HEK293T (cell line): ENCODE data around the gene PUDP.
"Not testable (repeated sequence)": the region's sequence is repeated elsewhere in the genome, so short reads cannot be mapped to it uniquely, and the experiment has no call there.

Experiments
- CTCF ChIA-PET: fragments of 350-600 bp; formaldehyde crosslinking; extraction: SDS; loops from one replicate; lab custom pipeline; 2021; ENCODE audit warnings: antibody characterized with exemption, inconsistent platforms; lab: Yijun Ruan, JAX
- POLR2A ChIA-PET: fragments of 350-600 bp; formaldehyde crosslinking; extraction: SDS; loops from one replicate; lab custom pipeline; 2020; ENCODE audit warnings: antibody characterized with exemption, inconsistent platforms; lab: Yijun Ruan, JAX
- DNase-seq: peaks from one replicate; pipeline ENCODE4 v3.0.0; 2012; ENCODE audit warnings: mixed read lengths; ENCODE audit errors: extremely low spot score
- ARNT ChIP-seq: fragments of 450-650 bp; IDR thresholded peaks from 2 replicates; pipeline ENCODE4 v1.6.1; 2017; ENCODE audit warnings: mild to moderate bottlenecking
- BHLHE40 ChIP-seq: fragments of 450-650 bp; IDR thresholded peaks from 2 replicates; pipeline ENCODE4 v1.6.1; 2016; ENCODE audit warnings: mild to moderate bottlenecking, moderate library complexity, borderline replicate concordance
- CTBP1 ChIP-seq: fragments of 450-650 bp; IDR thresholded peaks from 2 replicates; pipeline ENCODE4 v1.6.1; 2016; ENCODE audit warnings: borderline replicate concordance
- ELF4 ChIP-seq: fragments of 450-650 bp; IDR thresholded peaks from 2 replicates; pipeline ENCODE4 v1.6.1; 2017; ENCODE audit warnings: antibody characterized with exemption
- FOXA1 ChIP-seq: fragments of 450-650 bp; IDR thresholded peaks from 2 replicates; pipeline ENCODE4 v1.6.1; 2016; ENCODE audit warnings: mild to moderate bottlenecking
- FOXK2 ChIP-seq: fragments of 450-650 bp; IDR thresholded peaks from 2 replicates; pipeline ENCODE4 v1.6.1; 2016; ENCODE audit warnings: mild to moderate bottlenecking
- FOXM1 ChIP-seq: fragments of 450-650 bp; IDR thresholded peaks from 2 replicates; pipeline ENCODE4 v1.6.1; 2017; ENCODE audit warnings: mild to moderate bottlenecking, borderline replicate concordance
- HDGF ChIP-seq: fragments of 450-650 bp; IDR thresholded peaks from 2 replicates; pipeline ENCODE4 v1.6.1; 2017; ENCODE audit warnings: antibody characterized with exemption, borderline replicate concordance
- L3MBTL2 ChIP-seq: fragments of 450-650 bp; conservative IDR thresholded peaks from 2 replicates; pipeline ENCODE4 v1.6.1; 2016; ENCODE audit warnings: mild to moderate bottlenecking
- LEF1 ChIP-seq: fragments of 450-650 bp; IDR thresholded peaks from 2 replicates; pipeline ENCODE4 v1.6.1; 2017; ENCODE audit warnings: mild to moderate bottlenecking, borderline replicate concordance
- NFRKB ChIP-seq: fragments of 450-650 bp; IDR thresholded peaks from 2 replicates; pipeline ENCODE4 v1.6.1; 2016; ENCODE audit warnings: mild to moderate bottlenecking, moderate library complexity
- PKNOX1 ChIP-seq: fragments of 450-650 bp; IDR thresholded peaks from 2 replicates; pipeline ENCODE4 v1.6.1; 2016
- SP1 ChIP-seq: fragments of 450-650 bp; IDR thresholded peaks from 2 replicates; pipeline ENCODE4 v1.6.1; 2017
- SUZ12 ChIP-seq: fragments of 450-650 bp; IDR thresholded peaks from 2 replicates; pipeline ENCODE4 v1.6.1; 2016; ENCODE audit warnings: mild to moderate bottlenecking
- TARDBP ChIP-seq: fragments of 450-650 bp; IDR thresholded peaks from 2 replicates; pipeline ENCODE4 v1.6.1; 2016
- ZNF384 ChIP-seq: fragments of 450-650 bp; IDR thresholded peaks from 2 replicates; pipeline ENCODE4 v1.6.1; 2016

PUDP gene

GRCh38 chrX:7109049-7109531, 38.9 kb downstream of the PUDP start:
- POLR2A ChIA-PET, result no interaction called here
- TF ChIP-seq ELF4 (no peak), FOXA1 (no peak), ZNF384 (no peak), PKNOX1 (no peak), FOXM1 (no peak), LEF1 (no peak), SP1 (no peak), TARDBP (no peak), ARNT (no peak), FOXK2 (no peak), L3MBTL2 (no peak), SUZ12 (no peak), BHLHE40 (no peak), NFRKB (no peak), CTBP1 (no peak), HDGF (no peak)
- DNase-seq, result no peak
- CTCF ChIA-PET, result no interaction called here

- DNase-seq, result no peak
- TF ChIP-seq BHLHE40 (no peak), CTBP1 (no peak), FOXM1 (no peak), HDGF (no peak), ZNF384 (no peak), FOXK2 (no peak), PKNOX1 (no peak), FOXA1 (no peak), ELF4 (no peak), SUZ12 (no peak), TARDBP (no peak), NFRKB (no peak), L3MBTL2 (no peak), ARNT (no peak), LEF1 (no peak)
- ChIA-PET POLR2A (no interaction called here), CTCF (no interaction called here)
These were observed 39.9 kb downstream of the PUDP start for GRCh38 chrX:7108030-7108429.

GRCh38 chrX:7106649-7107048, 41.3 kb downstream of the PUDP start:
- CTCF ChIA-PET, result no interaction called here
- no peak for TF ChIP-seq SUZ12
- no peak for TF ChIP-seq HDGF
- no peak for TF ChIP-seq TARDBP
- no peak for TF ChIP-seq FOXK2
- TF ChIP-seq ARNT, result no peak
- no peak for TF ChIP-seq BHLHE40
- no peak for TF ChIP-seq PKNOX1
- no peak for TF ChIP-seq FOXA1
- TF ChIP-seq CTBP1, result no peak
- TF ChIP-seq ELF4, result no peak
- TF ChIP-seq LEF1, result no peak
- TF ChIP-seq ZNF384, result no peak
- no peak for TF ChIP-seq FOXM1
- POLR2A ChIA-PET, result no interaction called here
- DNase-seq, result no peak

GRCh38 chrX:7102119-7102518, 45.8 kb downstream of the PUDP start:
- POLR2A ChIA-PET, result no interaction called here
- TF ChIP-seq SUZ12 (no peak), ELF4 (no peak), NFRKB (no peak), FOXK2 (no peak), BHLHE40 (no peak), PKNOX1 (no peak), ZNF384 (no peak), TARDBP (no peak), SP1 (no peak), FOXM1 (no peak), CTBP1 (no peak), ARNT (no peak), FOXA1 (no peak), LEF1 (no peak), HDGF (no peak), L3MBTL2 (no peak)
- no peak for DNase-seq
- CTCF ChIA-PET, result no interaction called here

- CTCF ChIA-PET, result no interaction called here
- DNase-seq, result no peak
- TF ChIP-seq FOXM1 (no peak), SUZ12 (no peak), FOXK2 (no peak), ARNT (no peak), TARDBP (no peak), CTBP1 (no peak), ZNF384 (no peak), LEF1 (no peak), HDGF (no peak), FOXA1 (no peak), SP1 (no peak), BHLHE40 (no peak), L3MBTL2 (no peak), PKNOX1 (no peak), NFRKB (no peak), ELF4 (no peak)
These were observed 47.9 kb downstream of the PUDP start for GRCh38 chrX:7100022-7100421.

GRCh38 chrX:7095657-7096056, 52.3 kb downstream of the PUDP start:
- CTCF ChIA-PET, POLR2A ChIA-PET, DNase-seq: not testable (repeated sequence)

More at GRCh38 chrX:7100022-7100421, 47.9 kb downstream of the PUDP start:
- POLR2A ChIA-PET, result no interaction called here
